A549 (cell line): ENCODE data around the gene ZC3H13.

Source experiments
- ATOH8 ChIP-seq: fragments of 250-450 bp; sonication (Bioruptor Pico); IDR thresholded peaks from 2 replicates; pipeline ENCODE4 v1.5.0; 2020; ENCODE audit warnings: low read depth, mild to moderate bottlenecking, moderate library complexity
- BHLHE40 ChIP-seq: IDR thresholded peaks from 2 replicates; pipeline ENCODE4 v1.6.1; 2012; ENCODE audit warnings: low read depth, low read length, inconsistent platforms
- CTCF ChIP-seq: fragments of >200 bp; sonication (Bioruptor Twin); formaldehyde crosslinking; IDR thresholded peaks from 3 replicates; pipeline ENCODE4 v1.5.1; 2016
- PBX3 ChIP-seq: IDR thresholded peaks from 2 replicates; pipeline ENCODE4 v1.6.1; 2012
- REST ChIP-seq: fragments of 200-600 bp; sonication (generic); IDR thresholded peaks from 2 replicates; pipeline ENCODE4 v1.6.1; 2016; ENCODE audit warnings: antibody characterized with exemption, mild to moderate bottlenecking, moderate library complexity
- SREBF2 ChIP-seq: fragments of 450-650 bp; IDR thresholded peaks from 2 replicates; pipeline ENCODE4 v1.6.1; 2014; ENCODE audit warnings: mild to moderate bottlenecking, moderate library complexity
- ZC3H11A ChIP-seq: fragments of 450-650 bp; IDR thresholded peaks from 2 replicates; pipeline ENCODE4 v1.6.1; 2014; ENCODE audit warnings: antibody characterized with exemption, mild to moderate bottlenecking
- ZFP36 ChIP-seq: fragments of 450-650 bp; IDR thresholded peaks from 2 replicates; pipeline ENCODE4 v1.6.1; 2014; ENCODE audit warnings: borderline replicate concordance; ENCODE audit not compliant: partially characterized antibody

GRCh38 chr13:46094478-46094877, 41.9 kb upstream of the ZC3H13 start:
- TF ChIP-seq CTCF: no peak
- TF ChIP-seq SREBF2: no peak
- no peak for TF ChIP-seq BHLHE40
- TF ChIP-seq ZFP36: no peak
- no peak for TF ChIP-seq ATOH8 (CRISPR knock-in tag)
- TF ChIP-seq ZC3H11A: no peak
- no peak for TF ChIP-seq PBX3
- no peak for TF ChIP-seq REST
